Testis (tissue), 2 donors: ENCODE measurements around the gene ALDH1L1.

Experiments used
- CTCF ChIP-seq, 3 experiments: fragments of 450-650 bp in 2 of 3; fragments of 200-600 bp in 1 of 3; sonication (generic) in 1 of 3; IDR thresholded peaks; one replicate each; pipeline ENCODE4 v1.5.1; 2016 to 2019; ENCODE audit warnings: antibody characterized with exemption in 3 of 3, mild to moderate bottlenecking in 2 of 3, moderate library complexity in 1 of 3
- POLR2A ChIP-seq: fragments of 450-650 bp; IDR thresholded peaks from one replicate; pipeline ENCODE4 v1.6.1; 2017; ENCODE audit warnings: antibody characterized with exemption, mild to moderate bottlenecking, moderate library complexity

- TF ChIP-seq CTCF (IDR thresholded peaks at IDR 0.05) (no peak), POLR2A (no peak)
These were observed 28.7 kb downstream of the ALDH1L1 start for GRCh38 chr3:126151562-126152302.
